Osteoblast (primary cell): ENCODE measurements around the gene ARL16. TPM values are rescaled to one million over a fixed set of nuclear protein-coding genes. Genes with fewer than 3 reads are reported as not detected.
A peak's percentile ranks its signal among the peaks of the same experiment; 100 is the strongest.

Experiments used
- DNase-seq: peaks from one replicate; pipeline ENCODE4 v3.0.0; 2011; ENCODE audit warnings: low spot score, mixed read lengths; ENCODE audit not compliant: insufficient read length; ENCODE audit errors: missing footprints
- H2AFZ ChIP-seq: 2 replicates; pipeline ENCODE4 v1.6.0; 2011; ENCODE audit warnings: mild to moderate bottlenecking, low read length
- H3K27ac ChIP-seq: 2 replicates; pipeline ENCODE4 v1.5.1; 2011; ENCODE audit warnings: mild to moderate bottlenecking, low read depth, low read length, moderate library complexity
- H3K27me3 ChIP-seq: 2 replicates; pipeline ENCODE4 v1.6.0; 2012; ENCODE audit warnings: mild to moderate bottlenecking, control low read depth, inconsistent platforms, low read length, moderate library complexity; ENCODE audit not compliant: insufficient read depth
- H3K36me3 ChIP-seq: 2 replicates; pipeline ENCODE4 v1.5.1; 2011; ENCODE audit warnings: mild to moderate bottlenecking, low read length, control low read depth, moderate library complexity; ENCODE audit not compliant: insufficient read depth
- H3K4me1 ChIP-seq: 2 replicates; pipeline ENCODE4 v1.5.1; 2011; ENCODE audit warnings: mild to moderate bottlenecking, low read length, control low read depth, moderate library complexity; ENCODE audit not compliant: insufficient read depth
- H3K4me2 ChIP-seq: 2 replicates; pipeline ENCODE4 v1.6.0; 2011; ENCODE audit warnings: mild to moderate bottlenecking, low read length; ENCODE audit not compliant: insufficient read depth
- H3K4me3 ChIP-seq: fragments of 200-600 bp; sonication (generic); 3 replicates; pipeline ENCODE4 v1.5.1; 2012; ENCODE audit warnings: mild to moderate bottlenecking, low read length, inconsistent platforms; ENCODE audit not compliant: insufficient read depth
- H3K79me2 ChIP-seq: 2 replicates; pipeline ENCODE4 v1.6.0; 2012; ENCODE audit warnings: mild to moderate bottlenecking, low read length, control low read depth, inconsistent platforms; ENCODE audit not compliant: insufficient read depth
- H3K9me3 ChIP-seq: 2 replicates; pipeline ENCODE4 v1.5.1; 2011; ENCODE audit warnings: low read depth, low read length, control low read depth
- H4K20me1 ChIP-seq: 2 replicates; pipeline ENCODE4 v1.6.0; 2012; ENCODE audit warnings: mild to moderate bottlenecking, low read length, control low read depth; ENCODE audit not compliant: insufficient read depth
- CTCF ChIP-seq: IDR thresholded peaks from 2 replicates; pipeline ENCODE4 v1.5.1; 2011; ENCODE audit warnings: mild to moderate bottlenecking, low read depth, low read length, moderate library complexity; ENCODE audit errors: extremely low read depth
- total RNA-seq: library from RNA; depleted of rRNA; stranded (reverse); fragments of >200 nt; gene quantifications from 2 replicates; pipeline ENCODE4 v1.2.3, GENCODE V29; 2012

The ARL16 gene
- total RNA-seq, 1 donor: 26.1 TPM

DNA sequence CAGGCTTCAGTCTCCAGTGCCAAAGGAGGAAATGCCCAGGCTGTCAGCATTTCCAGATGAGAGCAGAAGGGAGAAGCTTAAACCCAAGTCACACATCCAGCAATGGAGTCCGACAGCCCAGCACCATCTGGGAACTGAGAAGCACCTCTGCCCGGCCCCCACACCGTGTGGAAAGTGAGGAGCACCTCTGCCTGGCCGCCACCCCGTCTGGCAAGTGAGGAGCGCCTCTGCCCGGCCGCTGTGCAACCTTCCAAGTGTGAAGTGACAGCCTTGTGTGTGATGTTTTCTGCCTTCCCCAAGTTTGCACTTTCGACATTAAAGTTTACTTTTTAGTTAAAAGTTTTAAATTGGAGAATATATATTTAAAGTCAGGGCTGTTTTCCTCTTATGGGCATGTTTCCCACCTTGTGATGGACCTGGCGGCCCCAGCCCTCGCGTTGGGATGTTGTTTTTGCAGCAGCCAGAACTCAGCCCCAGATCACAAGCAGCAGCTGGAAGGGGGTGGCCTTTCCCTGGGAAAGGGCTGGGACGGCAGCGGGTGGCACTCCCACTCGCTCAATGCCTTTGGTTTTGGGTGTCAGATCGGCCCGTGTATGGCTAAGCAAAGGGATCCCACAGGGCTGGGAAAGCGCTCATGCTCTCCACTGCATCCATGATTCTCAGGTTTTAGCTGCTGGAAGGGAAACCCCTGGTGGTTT lies 9.9 kb downstream of the ARL16 start:
- Histone ChIP-seq H4K20me1 (no peaks in the 10 kb centered on the region), H3K27ac (no peak overlapping the region), H3K4me1 (no peaks in the 10 kb centered on the region), H3K27me3 (no peaks in the 10 kb centered on the region), H3K4me3 (no peak overlapping the region), H3K4me2 (no peak overlapping the region), H3K36me3 (peaks cover 35% of the 10 kb centered on the region), H2AFZ (no peak overlapping the region), H3K9me3 (no peaks in the 10 kb centered on the region), H3K79me2 (peaks cover 8% of the 10 kb centered on the region)
- TF ChIP-seq CTCF: no peak
- DNase-seq: peak; percentile 34

GRCh38 chr17:81672954-81673353 lies 10.6 kb downstream of the ARL16 start:
- no peaks in the 10 kb centered on the region for H3K9me3 ChIP-seq
- no peaks in the 10 kb centered on the region for H3K4me1 ChIP-seq
- peaks cover 35% of the 10 kb centered on the region for H3K36me3 ChIP-seq
- H3K27me3 ChIP-seq: no peaks in the 10 kb centered on the region
- H4K20me1 ChIP-seq: no peaks in the 10 kb centered on the region
- H3K27ac ChIP-seq: no peak overlapping the region
- peak; percentile 37 for DNase-seq
- no peak for TF ChIP-seq CTCF
- peaks cover 15% of the 10 kb centered on the region for H3K79me2 ChIP-seq
- H3K4me3 ChIP-seq: no peak overlapping the region
- H2AFZ ChIP-seq: no peak overlapping the region
- no peak overlapping the region for H3K4me2 ChIP-seq

GRCh38 chr17:81672504-81672903 lies 11.1 kb downstream of the ARL16 start:
- peaks cover 20% of the 10 kb centered on the region for H3K79me2 ChIP-seq
- H3K27me3 ChIP-seq: no peaks in the 10 kb centered on the region
- peak; percentile 44 for DNase-seq
- peaks cover 35% of the 10 kb centered on the region for H3K36me3 ChIP-seq
- no peak overlapping the region for H2AFZ ChIP-seq
- peaks cover 3% of the 10 kb centered on the region for H3K4me1 ChIP-seq
- H3K4me3 ChIP-seq: no peak overlapping the region
- H4K20me1 ChIP-seq: no peaks in the 10 kb centered on the region
- H3K9me3 ChIP-seq: no peaks in the 10 kb centered on the region
- H3K27ac ChIP-seq: no peak overlapping the region
- no peak for TF ChIP-seq CTCF
- no peak overlapping the region for H3K4me2 ChIP-seq

DNA sequence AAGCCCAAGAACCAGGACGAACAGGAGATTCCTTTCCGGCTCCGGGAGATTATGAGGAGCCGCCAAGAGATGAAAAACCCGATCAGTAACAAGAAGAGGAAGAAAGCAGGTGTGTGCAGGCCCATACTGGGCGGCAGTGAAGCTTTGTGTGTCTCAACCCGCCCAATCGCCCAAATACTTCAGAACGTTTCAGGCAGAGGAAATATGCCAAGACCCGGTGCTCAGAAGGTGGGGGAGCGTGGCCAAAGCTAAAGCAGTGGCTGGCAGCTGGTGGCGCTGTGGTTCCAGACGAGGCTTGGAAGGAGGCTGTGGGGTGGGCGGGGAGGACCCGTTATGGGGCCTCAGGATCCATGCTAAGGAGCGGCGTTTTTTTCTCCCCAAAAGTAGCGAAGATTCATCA lies 15.8 kb downstream of the ARL16 start:
- DNase-seq: no peak
- H3K27me3 ChIP-seq: no peaks in the 10 kb centered on the region
- no peak for TF ChIP-seq CTCF
- H2AFZ ChIP-seq: no peak overlapping the region
- peaks cover 31% of the 10 kb centered on the region for H3K36me3 ChIP-seq
- H3K4me2 ChIP-seq: no peak overlapping the region
- H3K79me2 ChIP-seq: peaks cover 35% of the 10 kb centered on the region
- H3K9me3 ChIP-seq: no peaks in the 10 kb centered on the region
- H4K20me1 ChIP-seq: no peaks in the 10 kb centered on the region
- H3K4me1 ChIP-seq: peaks cover 13% of the 10 kb centered on the region
- H3K4me3 ChIP-seq: no peak overlapping the region
- no peak overlapping the region for H3K27ac ChIP-seq
